Testis (tissue), 5 donors: ENCODE data around the gene GLYAT. TPM values are rescaled to one million over a fixed set of nuclear protein-coding genes. Genes with fewer than 3 reads are reported as not detected.

Experiments
- DNase-seq: peaks from one replicate; pipeline ENCODE4 v3.0.0-alpha.2; 2019
- H3K27ac ChIP-seq, 2 donors: fragments of 200-600 bp; sonication (generic); one replicate each; pipeline ENCODE4 v1.5.1; 2019
- H3K27me3 ChIP-seq: fragments of 200-600 bp; sonication (generic); one replicate; pipeline ENCODE4 v1.5.1; 2019
- H3K36me3 ChIP-seq: fragments of 200-600 bp; sonication (generic); one replicate; pipeline ENCODE4 v1.5.1; 2017; ENCODE audit warnings: low read depth; ENCODE audit errors: missing control alignments
- H3K4me1 ChIP-seq: fragments of 200-600 bp; sonication (generic); one replicate; pipeline ENCODE4 v1.5.1; 2019
- H3K4me3 ChIP-seq, 2 donors: fragments of 200-600 bp; sonication (generic); one replicate each; pipeline ENCODE4 v1.5.1; 2017 to 2019
- H3K9me3 ChIP-seq: fragments of 200-600 bp; sonication (generic); one replicate; pipeline ENCODE4 v1.5.1; 2017
- CTCF ChIP-seq, 3 experiments: fragments of 450-650 bp in 2 of 3; fragments of 200-600 bp in 1 of 3; sonication (generic) in 1 of 3; IDR thresholded peaks; one replicate each; pipeline ENCODE4 v1.5.1; 2016 to 2019; ENCODE audit warnings: antibody characterized with exemption in 3 of 3, mild to moderate bottlenecking in 2 of 3, moderate library complexity in 1 of 3
- POLR2A ChIP-seq: fragments of 450-650 bp; IDR thresholded peaks from one replicate; pipeline ENCODE4 v1.6.1; 2017; ENCODE audit warnings: antibody characterized with exemption, mild to moderate bottlenecking, moderate library complexity
- WGBS, 2 donors: methylation state at CpG; one replicate each; pipeline ENCODE4 v1.1.5; 2018; 5-methylcytosine and 5-hydroxymethylcytosine counted together
- intact Hi-C: fragments of 100-400 bp; cut with DNase I; formaldehyde crosslinking; loops from one replicate; pipeline ENCODE4 v1.15.1; 2023; ENCODE audit warnings: low total_unique reads
- long read RNA-seq, 2 donors: transcript quantifications; one replicate each; lab custom pipeline, GENCODE V29; 2026
- polyA plus RNA-seq: library from polyadenylated mRNA; stranded (reverse); fragments of 350-450 nt; fragmentation: Illumina TruSeq; extraction: RNeasy Lipid Tissue Mini Kit (QIAGEN cat#74804); gene quantifications from one replicate; pipeline ENCODE4 v1.2.3, GENCODE V29; 2014; ENCODE audit warnings: low read depth, low replicate concordance; ENCODE audit not compliant: insufficient read depth
- total RNA-seq, 2 donors: library from RNA; depleted of rRNA; stranded (reverse); fragments of >200 nt; gene quantifications; one replicate each; pipeline ENCODE4 v1.2.3, GENCODE V29; 2016

The GLYAT gene
- 1 to 10 TPM in 1 of 2 donors, not detected in 1; 1.0 TPM for total RNA-seq
- polyA plus RNA-seq: 1.9 TPM
- long read RNA-seq, donor 1, partial matches to known transcripts: 0 of 1 reads
- long read RNA-seq, donor 1, other reads (novel, unspliced or antisense): 0 of 1 reads
- long read RNA-seq, donor 2: 0 reads

GRCh38 chr11:58731819-58732218 lies at the start of gene GLYAT:
GLYAT (minus strand) TSS chr11:58731943; CDS start chr11:58724496, 7,447 bp downstream.
- H3K27me3 ChIP-seq: no peaks in the 10 kb centered on the region
- no peak within 1 kb of the TSS for H3K4me3 ChIP-seq
- no peak for DNase-seq
- H3K27ac ChIP-seq: no peak within 1 kb of the TSS
- no peaks in the 10 kb centered on the region for H3K36me3 ChIP-seq
- WGBS, 2 donors: 79 to 92% methylated on average over 4 of the region's 4 CpGs
- no peak for TF ChIP-seq CTCF (IDR thresholded peaks at IDR 0.05)
- TF ChIP-seq POLR2A: no peak
- intact Hi-C loops: no loop called here
- no peaks in the 10 kb centered on the region for H3K9me3 ChIP-seq
- H3K4me1 ChIP-seq: no peaks in the 10 kb centered on the region

GRCh38 chr11:58781345-58781744 lies 49.6 kb upstream of the GLYAT start:
- no peaks in the 10 kb centered on the region for H3K4me1 ChIP-seq
- no peak overlapping the region for H3K4me3 ChIP-seq
- no peak for TF ChIP-seq POLR2A
- TF ChIP-seq CTCF (IDR thresholded peaks at IDR 0.05): no peak
- no peak overlapping the region for H3K27ac ChIP-seq
- H3K27me3 ChIP-seq: no peaks in the 10 kb centered on the region
- no peaks in the 10 kb centered on the region for H3K36me3 ChIP-seq
- intact Hi-C loops: no loop called here
- no peaks in the 10 kb centered on the region for H3K9me3 ChIP-seq
- no peak for DNase-seq

- 91 to 94% methylated on average over 2 to 3 of the region's 3 CpGs for WGBS, 2 donors
- TF ChIP-seq CTCF (IDR thresholded peaks at IDR 0.05): no peak
- TF ChIP-seq POLR2A: no peak
These were observed 48.8 kb upstream of the GLYAT start for GRCh38 chr11:58780578-58780977.

GRCh38 chr11:58776891-58777710 lies 45.4 kb upstream of the GLYAT start:
- WGBS, 2 donors: 59 to 67% methylated on average over 12 of the region's 12 CpGs

More at GRCh38 chr11:58780578-58780977, 48.8 kb upstream of the GLYAT start:
- Histone ChIP-seq H3K4me3 (no peak overlapping the region), H3K27me3 (no peaks in the 10 kb centered on the region), H3K4me1 (no peaks in the 10 kb centered on the region), H3K36me3 (no peaks in the 10 kb centered on the region), H3K27ac (no peak overlapping the region), H3K9me3 (no peaks in the 10 kb centered on the region)
- intact Hi-C loops: no loop called here
- no peak for DNase-seq

More at GRCh38 chr11:58776891-58777710, 45.4 kb upstream of the GLYAT start:
- Histone ChIP-seq H3K27ac (no peak overlapping the region), H3K4me3 (no peak overlapping the region), H3K36me3 (no peaks in the 10 kb centered on the region), H3K4me1 (no peaks in the 10 kb centered on the region), H3K9me3 (no peaks in the 10 kb centered on the region), H3K27me3 (no peaks in the 10 kb centered on the region)
- TF ChIP-seq POLR2A: no peak
- TF ChIP-seq CTCF (IDR thresholded peaks at IDR 0.05): no peak
- no peak for DNase-seq
- intact Hi-C loops: no loop called here
